ENCODE results near the gene BPGM. TPM values are rescaled to one million over a fixed set of nuclear protein-coding genes. Genes with fewer than 3 reads are reported as not detected.

The BPGM gene
- total and polyA plus RNA-seq, 2 donors (not counting 1 experiment from before 2014, with no cell fraction given): 7.0 to 9.7 TPM

DNA sequence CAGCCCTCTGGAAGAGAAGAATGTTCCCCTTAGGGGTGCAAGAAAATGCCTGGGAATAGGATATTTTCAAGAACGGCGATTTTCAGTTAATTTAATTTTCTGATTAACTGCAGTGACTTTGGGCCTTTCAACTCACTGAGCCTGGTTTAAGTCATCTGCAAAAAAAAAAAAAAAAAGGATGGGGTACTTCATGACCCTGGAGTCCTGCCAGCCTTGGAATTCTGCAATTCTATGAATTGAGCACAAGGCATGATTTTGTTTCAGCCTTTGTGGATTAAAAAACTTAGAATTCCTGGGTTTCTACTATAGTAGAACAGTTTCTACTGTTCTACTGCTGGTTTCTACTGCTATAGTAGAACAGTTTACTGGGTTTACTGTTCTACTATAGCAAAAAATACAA is 74.5 kb downstream of the BPGM start:
- POLR2A ChIA-PET: no interaction called here

DNA sequence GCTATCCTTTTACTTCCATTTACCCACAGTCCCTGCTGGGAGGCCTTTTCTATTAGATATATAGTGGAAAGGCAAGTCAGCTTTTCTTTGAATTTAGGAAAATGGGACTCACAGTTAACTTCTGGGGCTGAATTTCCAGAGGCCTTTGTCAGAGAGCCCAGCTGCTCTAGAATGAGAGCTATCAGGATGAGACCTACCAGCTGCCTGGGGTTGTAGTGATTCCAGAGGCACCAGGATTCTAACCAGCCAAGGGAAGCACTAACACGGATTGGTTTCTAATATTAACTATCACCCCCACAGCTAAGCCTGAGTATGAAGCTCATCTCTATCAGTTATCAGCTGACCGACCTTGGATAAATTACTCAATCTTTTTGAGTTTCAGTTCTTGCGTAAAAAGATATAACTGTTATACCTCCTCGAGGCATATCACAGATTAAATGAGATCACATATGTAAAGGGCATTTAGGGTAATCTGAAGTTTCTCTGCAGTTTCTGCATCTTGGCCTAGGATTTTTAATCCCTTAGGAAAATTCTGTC is 76.2 kb downstream of the BPGM start:
- no peaks in the 10 kb centered on the region for H3K4me1 Mint-ChIP-seq
- WGBS (ENCODE audit: insufficient coverage): 83% methylated on average over 1 of the region's 4 CpGs
- Histone ChIP-seq H2AFZ (ENCODE audit: insufficient read depth, low read depth, low read length, poor library complexity, severe bottlenecking) (no peak overlapping the region), H3K4me2 (replicated peaks; ENCODE audit: low read depth, low read length, poor library complexity, severe bottlenecking) (no peak overlapping the region), H3K27me3 (replicated peaks in 1 of 4; ENCODE audit: control extremely low read depth in 1 of 4, control insufficient read depth in 3 of 4, insufficient read depth in 4 of 4, low read length in 3 of 4) (no peaks in the 10 kb centered on the region), H3K79me2 (ENCODE audit: control insufficient read depth, insufficient read depth, low read length) (no peaks in the 10 kb centered on the region), H3K4me3 (ENCODE audit: control extremely low read depth in 1 of 5, extremely low read depth in 1 of 5, insufficient read depth in 1 of 5, low read depth in 2 of 5, low read length in 4 of 5) (no peak overlapping the region), H4K20me1 (ENCODE audit: control insufficient read depth, insufficient read depth, low read length, poor library complexity, severe bottlenecking) (no peaks in the 10 kb centered on the region), H3K9ac (ENCODE audit: low read length) (no peak overlapping the region), H3K27ac (ENCODE audit: low read length in 2 of 2) (no peak overlapping the region), H3K9me3 (ENCODE audit: control extremely low read depth in 1 of 3, control insufficient read depth in 2 of 3, insufficient read depth in 1 of 3, low read length in 2 of 3) (no peaks in the 10 kb centered on the region), H3K4me1 (ENCODE audit: control insufficient read depth in 2 of 2, insufficient read depth in 2 of 2, low read length in 2 of 2) (no peaks in the 10 kb centered on the region), H3K36me3 (replicated peaks in 1 of 2; ENCODE audit: control extremely low read depth in 1 of 2, control insufficient read depth in 1 of 2, extremely low read depth in 1 of 2, insufficient read depth in 2 of 2, low read length in 1 of 2) (no peaks in the 10 kb centered on the region)
- no peak for TF ChIP-seq EZH2 (IDR thresholded peaks at IDR 0.05; ENCODE audit: borderline replicate concordance, insufficient read depth, low read depth, low read length, poor library complexity, severe bottlenecking)
- no peak for TF ChIP-seq CTCF (IDR thresholded peaks at IDR 0.05)
- H3K4me3 Mint-ChIP-seq: no peak overlapping the region
- DNase-seq (no peak), ATAC-seq (ENCODE audit: low read depth) (no peak)
- POLR2A ChIA-PET: no interaction called here
- no peak overlapping the region for H3K27ac Mint-ChIP-seq
- H3K27me3 Mint-ChIP-seq: peaks cover 6% of the 10 kb centered on the region
- intact Hi-C loops (cut with micrococcal nuclease): no loop called here
- no peaks in the 10 kb centered on the region for H3K9me3 Mint-ChIP-seq (ENCODE audit: insufficient read depth)
- CTCF ChIA-PET: interaction anchor here (1.0 kb wide), 1 partner anchor 228 kb away, joined by 3 read pairs; no protein-coding TSS in a partner anchor

More for the DNA sequence above, 74.5 kb downstream of the BPGM start:
- Histone ChIP-seq H3K27ac (ENCODE audit: low read length in 2 of 2) (no peak overlapping the region), H3K79me2 (ENCODE audit: control insufficient read depth, insufficient read depth, low read length) (no peaks in the 10 kb centered on the region), H3K36me3 (replicated peaks in 1 of 2; ENCODE audit: control extremely low read depth in 1 of 2, control insufficient read depth in 1 of 2, extremely low read depth in 1 of 2, insufficient read depth in 2 of 2, low read length in 1 of 2) (no peaks in the 10 kb centered on the region), H2AFZ (ENCODE audit: insufficient read depth, low read depth, low read length, poor library complexity, severe bottlenecking) (no peak overlapping the region), H3K4me3 (ENCODE audit: control extremely low read depth in 1 of 5, extremely low read depth in 1 of 5, insufficient read depth in 1 of 5, low read depth in 2 of 5, low read length in 4 of 5) (no peak overlapping the region), H3K4me1 (ENCODE audit: control insufficient read depth in 2 of 2, insufficient read depth in 2 of 2, low read length in 2 of 2) (no peaks in the 10 kb centered on the region), H3K9me3 (ENCODE audit: control extremely low read depth in 1 of 3, control insufficient read depth in 2 of 3, insufficient read depth in 1 of 3, low read length in 2 of 3) (no peaks in the 10 kb centered on the region), H3K4me2 (replicated peaks; ENCODE audit: low read depth, low read length, poor library complexity, severe bottlenecking) (no peak overlapping the region), H3K9ac (ENCODE audit: low read length) (no peak overlapping the region), H3K27me3 (replicated peaks in 1 of 4; ENCODE audit: control extremely low read depth in 1 of 4, control insufficient read depth in 3 of 4, insufficient read depth in 4 of 4, low read length in 3 of 4) (no peaks in the 10 kb centered on the region), H4K20me1 (ENCODE audit: control insufficient read depth, insufficient read depth, low read length, poor library complexity, severe bottlenecking) (no peaks in the 10 kb centered on the region)
- 70% methylated on average over 2 of the region's 2 CpGs for WGBS (ENCODE audit: insufficient coverage)
- intact Hi-C loops (cut with micrococcal nuclease): no loop called here
- Mint-ChIP-seq H3K4me3 (no peak overlapping the region), H3K9me3 (ENCODE audit: insufficient read depth) (no peaks in the 10 kb centered on the region), H3K27me3 (peaks cover 6% of the 10 kb centered on the region), H3K4me1 (no peaks in the 10 kb centered on the region), H3K27ac (no peak overlapping the region)
- DNase-seq: no peak
- CTCF ChIA-PET: no interaction called here
- TF ChIP-seq EZH2 (IDR thresholded peaks at IDR 0.05; ENCODE audit: borderline replicate concordance, insufficient read depth, low read depth, low read length, poor library complexity, severe bottlenecking): no peak
- TF ChIP-seq CTCF (IDR thresholded peaks at IDR 0.05): no peak
- no peak for ATAC-seq (ENCODE audit: low read depth)
